Activated T-helper 1 cell treated with anti-CD3 and anti-CD28 coated beads, Interleukin-12 subunit alpha, Interleukin-12 subunit beta, Interleukin-2, Interleukin-4 antibody, amounts not matched to agents 30 ng/mL and 10 ng/mL and 1 ng/mL, durations not matched to agents 14 hours and 24 hours and 36 hours (primary cell): ENCODE data around the gene KLHDC10. TPM values are rescaled to one million over a fixed set of nuclear protein-coding genes. Genes with fewer than 3 reads are reported as not detected.
"Not testable (repeated sequence)": the region's sequence is repeated elsewhere in the genome, so short reads cannot be mapped to it uniquely, and the experiment has no call there.

Experiments used
- DNase-seq: peaks from one replicate; pipeline ENCODE4 v3.0.0; 2021; ENCODE audit warnings: low spot score
- H3K27ac Mint-ChIP-seq: one replicate; pipeline ENCODE4 v1.8.0; 2021; ENCODE audit warnings: mild to moderate bottlenecking, mixed read lengths
- H3K27me3 Mint-ChIP-seq: one replicate; pipeline ENCODE4 v1.8.0; 2022; ENCODE audit warnings: mild to moderate bottlenecking, moderate library complexity, mixed read lengths; ENCODE audit not compliant: insufficient read depth
- H3K36me3 Mint-ChIP-seq: one replicate; pipeline ENCODE4 v1.8.0; 2021; ENCODE audit warnings: low read depth, mixed read lengths
- H3K4me1 Mint-ChIP-seq: one replicate; pipeline ENCODE4 v1.8.0; 2021; ENCODE audit warnings: low read depth, mixed read lengths
- H3K4me3 Mint-ChIP-seq: one replicate; pipeline ENCODE4 v1.8.0; 2021; ENCODE audit warnings: mild to moderate bottlenecking, moderate library complexity, mixed read lengths
- H3K9me3 Mint-ChIP-seq: one replicate; pipeline ENCODE4 v1.8.0; 2021; ENCODE audit warnings: mixed read lengths
- intact Hi-C: fragments of 100-400 bp; cut with micrococcal nuclease; formaldehyde crosslinking; loops from one replicate; pipeline ENCODE4 v1.15.1; 2024
- total RNA-seq: library from RNA; stranded (reverse); gene quantifications from 2 replicates; pipeline ENCODE4 v1.2.3, GENCODE V29; 2022

Gene KLHDC10
- total RNA-seq, 1 donor from 2014 or later = 15.6 TPM

GRCh38 chr7:130113887-130114286 is 43.6 kb downstream of the KLHDC10 start:
- no peak for DNase-seq
- H3K36me3 Mint-ChIP-seq = peaks cover 11% of the 10 kb centered on the region
- no peaks in the 10 kb centered on the region for H3K9me3 Mint-ChIP-seq
- no peak overlapping the region for H3K4me3 Mint-ChIP-seq
- intact Hi-C loops = no loop called here
- H3K4me1 Mint-ChIP-seq = no peaks in the 10 kb centered on the region
- H3K27ac Mint-ChIP-seq = no peak overlapping the region
- no peaks in the 10 kb centered on the region for H3K27me3 Mint-ChIP-seq

DNA sequence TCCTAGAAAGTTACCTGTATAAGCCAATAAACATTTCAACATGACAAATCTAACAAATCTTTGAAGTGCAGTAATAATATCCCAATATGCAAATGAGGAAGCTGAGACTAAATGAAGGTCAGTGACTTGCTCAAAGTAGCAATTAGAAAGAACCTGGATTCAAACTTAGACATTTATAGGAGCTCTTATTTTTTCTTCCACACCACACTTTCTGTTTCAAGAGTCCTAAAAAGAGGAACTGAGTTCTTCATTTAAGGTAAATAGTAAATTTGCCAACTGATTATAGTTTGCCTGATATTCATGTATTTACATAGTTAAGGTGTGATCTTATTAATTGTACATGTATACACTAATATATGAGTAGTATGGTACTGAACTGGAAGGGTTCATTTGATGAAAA is 44.0 kb downstream of the KLHDC10 start:
- Mint-ChIP-seq H3K27me3 (no peaks in the 10 kb centered on the region), H3K4me3 (no peak overlapping the region), H3K36me3 (peaks cover 11% of the 10 kb centered on the region), H3K4me1 (no peaks in the 10 kb centered on the region), H3K9me3 (no peaks in the 10 kb centered on the region), H3K27ac (no peak overlapping the region)
- intact Hi-C loops = no loop called here
- no peak for DNase-seq

DNA sequence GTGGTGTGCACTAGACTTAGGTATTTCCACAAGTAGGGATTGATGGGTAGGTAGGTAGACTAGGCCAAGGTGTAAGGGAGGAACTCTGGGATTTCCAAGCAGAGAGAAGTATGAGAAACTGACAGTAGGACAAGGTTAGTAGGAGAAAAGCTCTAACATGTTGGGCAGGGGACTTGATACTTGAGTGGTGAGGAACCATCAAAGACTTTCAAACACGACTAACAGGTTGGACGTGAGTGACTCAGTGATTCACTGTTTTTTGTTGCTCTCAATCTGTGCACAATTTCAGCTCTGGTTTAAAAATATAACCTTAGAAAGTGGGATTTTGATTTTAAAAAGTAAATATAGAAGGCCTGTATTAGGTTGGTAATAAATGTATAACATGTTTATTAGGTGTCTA is 44.4 kb downstream of the KLHDC10 start:
- Mint-ChIP-seq H3K4me3 (no peak overlapping the region), H3K27me3 (no peaks in the 10 kb centered on the region), H3K36me3 (peaks cover 11% of the 10 kb centered on the region), H3K9me3 (no peaks in the 10 kb centered on the region), H3K27ac (no peak overlapping the region), H3K4me1 (no peaks in the 10 kb centered on the region)
- intact Hi-C loops = no loop called here
- no peak for DNase-seq

- Mint-ChIP-seq H3K9me3 (no peaks in the 10 kb centered on the region), H3K27me3 (no peaks in the 10 kb centered on the region), H3K27ac (no peak overlapping the region), H3K4me3 (no peak overlapping the region), H3K36me3 (peaks cover 33% of the 10 kb centered on the region), H3K4me1 (peaks cover 10% of the 10 kb centered on the region)
- intact Hi-C loops = no loop called here
- DNase-seq = no peak
These were observed 48.0 kb downstream of the KLHDC10 start for GRCh38 chr7:130118294-130118693.

DNA sequence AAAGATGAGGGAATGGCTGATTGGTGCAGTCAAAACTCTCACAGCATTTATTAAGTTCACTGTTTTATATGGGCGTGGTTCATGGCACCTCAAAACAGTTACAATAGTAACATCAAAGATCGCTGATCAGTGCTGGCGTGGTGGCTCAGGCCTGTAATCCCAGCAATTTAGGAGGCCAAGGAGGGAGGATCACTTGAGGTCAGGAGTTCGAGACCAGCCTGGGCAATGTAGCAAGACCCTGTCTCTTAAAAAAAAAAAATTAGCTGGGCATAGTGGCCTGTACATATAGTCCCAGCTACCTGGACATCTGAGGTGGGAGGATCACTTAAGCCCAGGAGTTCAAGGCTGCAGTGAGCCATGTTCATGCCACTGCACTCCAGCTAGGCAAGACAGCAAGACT is 48.5 kb downstream of the KLHDC10 start:
- intact Hi-C loops = no loop called here
- DNase-seq = no peak

GRCh38 chr7:130123501-130123900 is 53.2 kb downstream of the KLHDC10 start:
- no peaks in the 10 kb centered on the region for H3K9me3 Mint-ChIP-seq
- H3K27me3 Mint-ChIP-seq = no peaks in the 10 kb centered on the region
- peaks cover 44% of the 10 kb centered on the region for H3K36me3 Mint-ChIP-seq
- no peak overlapping the region for H3K27ac Mint-ChIP-seq
- intact Hi-C loops = no loop called here
- H3K4me3 Mint-ChIP-seq = no peak overlapping the region
- peaks cover 10% of the 10 kb centered on the region for H3K4me1 Mint-ChIP-seq
- DNase-seq = no peak

More for the DNA sequence above, 48.5 kb downstream of the KLHDC10 start:
- H3K4me1 Mint-ChIP-seq = peaks cover 10% of the 10 kb centered on the region
- H3K9me3 Mint-ChIP-seq = no peaks in the 10 kb centered on the region
- H3K27ac Mint-ChIP-seq = no peak overlapping the region
- no peaks in the 10 kb centered on the region for H3K27me3 Mint-ChIP-seq
- peaks cover 35% of the 10 kb centered on the region for H3K36me3 Mint-ChIP-seq
- no peak overlapping the region for H3K4me3 Mint-ChIP-seq

GRCh38 chr7:130124711-130125110 is 54.4 kb downstream of the KLHDC10 start:
- peaks cover 10% of the 10 kb centered on the region for H3K4me1 Mint-ChIP-seq
- H3K9me3 Mint-ChIP-seq = no peaks in the 10 kb centered on the region
- DNase-seq = no peak
- no peaks in the 10 kb centered on the region for H3K27me3 Mint-ChIP-seq
- no peak overlapping the region for H3K4me3 Mint-ChIP-seq
- no peak overlapping the region for H3K27ac Mint-ChIP-seq
- intact Hi-C loops = no loop called here
- H3K36me3 Mint-ChIP-seq = peaks cover 48% of the 10 kb centered on the region

- intact Hi-C loops, H3K4me1 Mint-ChIP-seq, H3K4me3 Mint-ChIP-seq, H3K9me3 Mint-ChIP-seq, H3K27me3 Mint-ChIP-seq, DNase-seq, H3K27ac Mint-ChIP-seq: not testable (repeated sequence)
- H3K36me3 Mint-ChIP-seq = peaks cover 51% of the 10 kb centered on the region
These were observed 56.5 kb downstream of the KLHDC10 start for GRCh38 chr7:130126840-130127239.

DNA sequence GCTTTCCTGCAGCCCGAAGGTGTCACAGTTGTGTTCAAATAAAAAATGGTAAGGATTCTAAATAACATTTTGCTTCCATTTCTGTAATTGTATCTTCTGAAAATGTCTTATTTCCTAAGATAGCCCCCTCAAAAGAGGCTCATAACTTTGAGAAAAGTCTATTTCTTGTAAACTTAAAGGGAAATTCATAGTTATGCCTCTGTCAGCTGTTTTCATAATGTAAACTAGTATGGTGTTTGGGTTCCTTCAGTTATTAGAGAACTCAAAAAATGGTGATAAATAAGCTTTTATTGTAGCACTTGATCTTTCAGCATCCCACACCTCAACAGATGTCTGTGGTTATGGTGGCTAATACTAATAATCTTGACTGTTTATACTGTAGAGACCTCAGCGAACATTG is 57.1 kb downstream of the KLHDC10 start:
- intact Hi-C loops = no loop called here
- Mint-ChIP-seq H3K27me3 (no peaks in the 10 kb centered on the region), H3K27ac (no peak overlapping the region), H3K4me3 (no peak overlapping the region), H3K4me1 (no peaks in the 10 kb centered on the region), H3K9me3 (no peaks in the 10 kb centered on the region), H3K36me3 (peaks cover 51% of the 10 kb centered on the region)
- DNase-seq = no peak

DNA sequence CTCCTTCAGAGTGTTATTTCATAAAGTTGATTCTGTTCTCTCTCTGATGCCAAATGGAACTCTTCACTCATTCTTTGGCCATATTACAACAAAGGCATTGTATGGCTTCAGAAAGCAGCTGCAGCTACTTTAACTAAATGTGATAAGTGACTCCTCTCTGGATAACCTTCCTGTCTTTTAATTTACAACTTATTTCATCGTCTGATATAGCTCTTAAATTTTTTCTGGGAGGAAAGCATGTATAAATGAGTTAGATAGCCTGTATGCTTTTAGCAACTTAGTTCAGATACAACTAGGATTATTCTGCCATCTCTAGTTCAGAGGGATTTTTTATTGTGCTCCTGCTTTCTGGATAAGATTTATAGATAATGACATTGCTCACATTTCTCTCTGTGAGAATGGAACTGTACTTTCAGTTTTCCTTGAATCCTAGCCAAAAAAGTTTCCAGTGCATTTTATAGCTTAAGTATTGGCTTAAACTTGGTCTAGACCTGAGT is 57.5 kb downstream of the KLHDC10 start:
- H3K27me3 Mint-ChIP-seq = no peaks in the 10 kb centered on the region
- no peaks in the 10 kb centered on the region for H3K9me3 Mint-ChIP-seq
- H3K36me3 Mint-ChIP-seq = peaks cover 46% of the 10 kb centered on the region
- no peaks in the 10 kb centered on the region for H3K4me1 Mint-ChIP-seq
- intact Hi-C loops = no loop called here
- H3K4me3 Mint-ChIP-seq = no peak overlapping the region
- H3K27ac Mint-ChIP-seq = no peak overlapping the region
- no peak for DNase-seq

GRCh38 chr7:130129011-130129411 is 58.7 kb downstream of the KLHDC10 start:
- DNase-seq = no peak
- Mint-ChIP-seq H3K27me3 (no peaks in the 10 kb centered on the region), H3K27ac (no peak overlapping the region), H3K36me3 (peaks cover 45% of the 10 kb centered on the region), H3K4me3 (no peak overlapping the region), H3K4me1 (no peaks in the 10 kb centered on the region), H3K9me3 (no peaks in the 10 kb centered on the region)
- intact Hi-C loops = no loop called here

- H3K36me3 Mint-ChIP-seq = peaks cover 53% of the 10 kb centered on the region
- no peak overlapping the region for H3K4me3 Mint-ChIP-seq
- no peaks in the 10 kb centered on the region for H3K27me3 Mint-ChIP-seq
- DNase-seq = no peak
- H3K4me1 Mint-ChIP-seq = peaks cover 10% of the 10 kb centered on the region
- H3K27ac Mint-ChIP-seq = no peak overlapping the region
- intact Hi-C loops = no loop called here
- no peaks in the 10 kb centered on the region for H3K9me3 Mint-ChIP-seq
These were observed 61.0 kb downstream of the KLHDC10 start for GRCh38 chr7:130131191-130131834.

DNA sequence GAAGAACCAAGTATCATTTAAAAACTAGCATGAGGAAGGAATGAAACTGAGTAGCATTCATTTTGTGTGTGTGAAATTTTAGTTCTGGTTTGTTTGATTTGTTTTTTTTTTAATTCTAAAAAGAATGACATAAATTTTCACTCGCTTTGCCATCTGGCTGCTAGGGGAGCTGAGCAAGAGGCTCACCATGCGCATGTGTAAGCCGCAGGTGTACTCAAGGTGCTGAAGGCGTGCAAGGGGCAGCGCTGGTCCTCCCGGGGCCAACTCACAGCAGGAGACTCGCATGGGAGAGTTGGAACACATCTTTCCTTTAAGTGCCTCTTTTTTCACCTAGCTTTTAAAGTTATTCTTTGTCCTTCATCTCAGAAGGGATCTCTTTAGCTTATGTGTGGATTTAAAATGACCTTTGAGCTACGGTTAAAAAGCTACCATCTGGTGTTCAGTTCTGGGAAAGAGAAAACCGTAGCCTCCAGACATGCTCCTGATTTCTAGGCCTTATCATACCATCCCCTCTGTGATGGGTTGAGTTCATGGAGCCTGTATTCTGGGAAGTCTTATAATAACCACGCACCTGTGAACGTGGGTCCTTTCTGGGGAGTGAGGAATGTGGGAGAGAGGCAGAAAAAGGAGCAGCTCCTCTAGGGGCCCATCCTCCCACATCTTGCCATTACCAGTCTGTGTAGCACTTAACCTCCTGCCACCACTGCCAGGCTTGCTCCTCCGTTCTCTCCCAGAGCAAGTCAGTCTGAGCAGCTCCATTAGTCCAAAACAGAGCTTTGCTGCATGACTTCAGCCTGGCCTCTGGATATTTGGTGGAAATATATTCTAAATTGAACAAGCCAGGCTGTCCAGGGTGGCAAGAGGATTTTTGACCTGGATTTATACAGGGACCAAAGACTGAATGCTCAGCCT is 61.9 kb downstream of the KLHDC10 start:
- peaks cover 18% of the 10 kb centered on the region for H3K4me1 Mint-ChIP-seq
- H3K36me3 Mint-ChIP-seq = peaks cover 53% of the 10 kb centered on the region
- no peaks in the 10 kb centered on the region for H3K27me3 Mint-ChIP-seq
- no peak overlapping the region for H3K4me3 Mint-ChIP-seq
- intact Hi-C loops = no loop called here
- no peak for DNase-seq
- H3K9me3 Mint-ChIP-seq = no peaks in the 10 kb centered on the region
- no peak overlapping the region for H3K27ac Mint-ChIP-seq
